Raji (cell line): ENCODE results near the gene CPLX1.

Experiments used
- POLR2A ChIP-seq: IDR thresholded peaks from 2 replicates; pipeline ENCODE4 v1.6.1; 2011; ENCODE audit warnings: low read depth, low read length, control low read depth; ENCODE audit not compliant: insufficient read depth

The CPLX1 gene

DNA sequence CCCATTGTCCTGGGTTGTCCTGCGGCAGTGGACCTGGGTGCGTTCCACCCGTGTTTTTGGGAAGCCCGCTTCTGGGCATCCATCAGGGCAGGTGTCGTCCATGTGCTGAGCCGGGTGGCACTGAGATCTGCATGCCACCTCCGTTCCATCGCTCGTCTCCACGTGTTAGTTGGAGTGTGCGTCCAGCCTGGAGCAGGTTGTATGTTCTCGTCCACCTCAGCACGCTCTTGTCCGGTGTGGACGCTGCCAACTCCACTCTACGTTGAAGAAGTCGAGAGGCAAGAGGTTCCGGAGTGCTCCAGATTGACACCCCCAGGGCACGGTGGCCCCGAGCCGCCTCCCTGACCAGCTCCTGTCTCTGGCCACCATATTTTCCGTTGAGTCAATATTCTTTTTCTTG lies 86.4 kb downstream of the CPLX1 start:
- TF ChIP-seq POLR2A, result no peak

DNA sequence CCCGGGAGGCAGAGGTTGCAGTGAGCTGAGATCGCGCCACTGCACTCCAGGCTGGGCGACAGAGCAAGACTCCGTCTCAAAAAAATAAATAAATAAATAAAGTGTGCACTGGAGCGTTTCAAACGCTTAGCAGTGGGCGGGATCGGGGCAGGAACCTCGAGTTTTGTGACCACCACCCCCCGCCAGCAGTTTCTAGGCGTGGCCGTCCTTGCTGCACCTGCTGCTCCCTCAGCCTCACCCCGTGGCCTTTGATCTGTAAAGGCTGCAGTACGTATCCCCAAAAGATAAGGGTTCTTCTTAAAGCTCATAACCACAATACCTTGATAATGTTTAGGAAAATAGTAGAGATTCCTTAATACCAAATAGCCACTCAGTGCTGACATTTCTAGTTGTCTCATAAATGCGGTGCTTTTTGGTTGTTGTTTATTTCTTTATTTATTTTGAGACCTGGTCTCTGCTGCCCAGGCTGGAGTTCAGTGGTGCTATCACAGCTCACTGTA lies 87.1 kb downstream of the CPLX1 start:
- TF ChIP-seq POLR2A, result no peak

DNA sequence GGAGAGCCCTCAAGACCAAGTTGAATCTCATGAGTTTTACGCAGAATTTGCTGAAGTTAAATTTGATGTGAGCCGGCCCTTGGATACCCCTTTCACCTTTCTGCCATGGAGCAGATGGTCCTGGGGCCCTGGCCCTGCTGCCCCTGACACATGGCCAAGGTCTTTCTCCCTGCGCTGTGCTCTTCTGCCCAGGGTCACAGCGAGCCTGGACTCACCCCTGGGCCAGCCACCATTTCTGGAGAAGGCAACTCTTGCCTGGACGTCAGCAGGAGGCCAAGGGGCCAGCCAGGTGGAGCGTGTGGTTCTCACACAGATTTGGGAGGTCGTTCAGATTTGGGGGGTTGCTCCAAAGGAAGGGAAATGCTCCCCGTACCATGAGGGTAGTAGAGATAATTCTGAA lies 90.3 kb downstream of the CPLX1 start:
- no peak for TF ChIP-seq POLR2A
